IMR-90 (cell line): ENCODE measurements around the gene OR7A10. TPM values are rescaled to one million over a fixed set of nuclear protein-coding genes. Genes with fewer than 3 reads are reported as not detected.

ENCODE experiments used
- ATAC-seq: fragments of 200-7000 bp; cut with Tn5 transposase; 2 replicates; pipeline ENCODE4 v1.9.1; 2020; ENCODE audit warnings: low read depth, mild to moderate bottlenecking, moderate library complexity
- BruUV-seq: library from RNA; stranded (reverse); fragments of 400-500 nt; replicated peaks from 2 replicates; lab custom pipeline; 2021; lab: Mats Ljungman, UMichigan
- CTCF ChIA-PET: fragments of 300-600 bp; formaldehyde crosslinking; extraction: SDS; loops from one replicate; lab custom pipeline; 2021; ENCODE audit warnings: antibody characterized with exemption; lab: Yijun Ruan, JAX
- POLR2A ChIA-PET: fragments of 300-600 bp; sonication (Branson Sonifier 250); formaldehyde crosslinking; loops from one replicate; lab custom pipeline; 2022; ENCODE audit warnings: antibody characterized with exemption; ENCODE audit not compliant: unreplicated experiment; lab: Charles Lee
- DNase-seq: peaks from one replicate; pipeline ENCODE4 v3.0.0; 2013
- H2AFZ ChIP-seq: replicated peaks from 2 replicates; pipeline ENCODE3; 2013; ENCODE audit warnings: low read length, mild to moderate bottlenecking; ENCODE audit not compliant: poor library complexity
- H2AK5ac ChIP-seq: 2 replicates; pipeline ENCODE4 v1.6.1; 2013; ENCODE audit warnings: low read depth, low read length, inconsistent platforms
- H2AK9ac ChIP-seq: replicated peaks from 2 replicates; pipeline ENCODE3; 2013; ENCODE audit warnings: mild to moderate bottlenecking, low read depth, low read length, moderate library complexity; ENCODE audit not compliant: poor library complexity
- H2BK120ac ChIP-seq: 2 replicates; pipeline ENCODE4 v1.6.1; 2013; ENCODE audit warnings: low read depth, low read length, inconsistent platforms
- H2BK15ac ChIP-seq: 3 replicates; pipeline ENCODE4 v1.6.1; 2013; ENCODE audit warnings: low read depth, low read length, inconsistent platforms
- H2BK20ac ChIP-seq: 2 replicates; pipeline ENCODE4 v1.6.1; 2013; ENCODE audit warnings: low read depth, mild to moderate bottlenecking, inconsistent platforms, low read length, moderate library complexity
- H2BK5ac ChIP-seq: 2 replicates; pipeline ENCODE4 v1.6.1; 2013; ENCODE audit warnings: mild to moderate bottlenecking, low read depth, low read length, inconsistent platforms; ENCODE audit not compliant: poor library complexity, severe bottlenecking
- H3K14ac ChIP-seq: replicated peaks from 2 replicates; pipeline ENCODE4 v1.6.1; 2013; ENCODE audit warnings: low read depth, low read length, inconsistent platforms
- H3K18ac ChIP-seq: 2 replicates; pipeline ENCODE4 v1.6.1; 2013; ENCODE audit warnings: low read depth, low read length, control low read depth
- H3K23ac ChIP-seq: 2 replicates; pipeline ENCODE4 v1.6.1; 2013; ENCODE audit warnings: low read depth, low read length, inconsistent platforms
- H3K27ac ChIP-seq: 2 replicates; pipeline ENCODE4 v1.5.1; 2013; ENCODE audit warnings: mild to moderate bottlenecking, control low read depth, low read length; ENCODE audit not compliant: insufficient read depth
- H3K27me3 ChIP-seq: 2 replicates; pipeline ENCODE4 v1.6.1; 2013; ENCODE audit warnings: low read length; ENCODE audit not compliant: control insufficient read depth, insufficient read depth
- H3K36me3 ChIP-seq: 2 replicates; pipeline ENCODE4 v1.6.1; 2013; ENCODE audit warnings: low read length, mixed read lengths; ENCODE audit not compliant: control insufficient read depth, insufficient read depth
- H3K4ac ChIP-seq: 2 replicates; pipeline ENCODE4 v1.6.1; 2013; ENCODE audit warnings: low read depth, low read length, inconsistent platforms
- H3K4me1 ChIP-seq: 2 replicates; pipeline ENCODE4 v1.6.1; 2013; ENCODE audit warnings: low read length, mixed read lengths; ENCODE audit not compliant: control insufficient read depth, insufficient read depth
- H3K4me2 ChIP-seq: 2 replicates; pipeline ENCODE4 v1.6.1; 2013; ENCODE audit warnings: low read depth, mild to moderate bottlenecking, control low read depth, low read length, moderate library complexity
- H3K4me3 ChIP-seq: 2 replicates; pipeline ENCODE4 v1.5.1; 2013; ENCODE audit warnings: low read depth, mild to moderate bottlenecking, control low read depth, low read length, moderate library complexity; ENCODE audit not compliant: insufficient read depth
- H3K56ac ChIP-seq: 2 replicates; pipeline ENCODE4 v1.6.1; 2013; ENCODE audit warnings: low read length, inconsistent platforms; ENCODE audit not compliant: insufficient read depth; ENCODE audit errors: extremely low read depth
- H3K79me1 ChIP-seq, 2 experiments: 2 replicates each; pipeline ENCODE4 v1.6.1; 2013; ENCODE audit warnings: low read length in 2 of 2, inconsistent platforms in 1 of 2, low read depth in 1 of 2
- H3K9ac ChIP-seq: 2 replicates; pipeline ENCODE4 v1.6.1; 2013; ENCODE audit warnings: low read depth, low read length, control low read depth
- H3K9me1 ChIP-seq: 2 replicates; pipeline ENCODE4 v1.6.1; 2013; ENCODE audit warnings: low read length, inconsistent platforms; ENCODE audit not compliant: insufficient read depth
- H3K9me3 ChIP-seq: 2 replicates; pipeline ENCODE4 v1.6.1; 2013; ENCODE audit warnings: low read length; ENCODE audit not compliant: control insufficient read depth, insufficient read depth
- H4K20me1 ChIP-seq: 2 replicates; pipeline ENCODE4 v1.6.1; 2013; ENCODE audit warnings: low read length, inconsistent platforms; ENCODE audit not compliant: insufficient read depth
- H4K5ac ChIP-seq: 2 replicates; pipeline ENCODE4 v1.6.1; 2013; ENCODE audit warnings: mild to moderate bottlenecking, low read depth, low read length, control low read depth
- H4K8ac ChIP-seq, 2 experiments: 2 replicates each; pipeline ENCODE4 v1.6.1; 2013; ENCODE audit warnings: low read depth in 2 of 2, low read length in 2 of 2, control low read depth in 1 of 2, inconsistent platforms in 1 of 2
- H4K91ac ChIP-seq: 2 replicates; pipeline ENCODE4 v1.6.1; 2013; ENCODE audit warnings: low read depth, low read length, inconsistent platforms; ENCODE audit not compliant: insufficient read depth
- CEBPB ChIP-seq: IDR thresholded peaks from 2 replicates; pipeline ENCODE4 v1.6.1; 2012; ENCODE audit warnings: low read depth, low read length, improper control_type of control experiment
- ELK1 ChIP-seq: fragments of 150-350 bp; IDR thresholded peaks from 2 replicates; pipeline ENCODE4 v1.6.1; 2016; ENCODE audit warnings: low read depth, mild to moderate bottlenecking, low read length, moderate library complexity, borderline replicate concordance
- MAFK ChIP-seq: IDR thresholded peaks from 2 replicates; pipeline ENCODE4 v1.6.1; 2012; ENCODE audit warnings: low read depth, low read length, improper control_type of control experiment
- WGBS, 2 experiments: methylation state at CpG; one replicate each; pipeline versions ENCODE4 v1.1.5 to v1.1.7; 2013; ENCODE audit warnings: missing lambda C conversion rate in 2 of 2; ENCODE audit not compliant: insufficient read length in 1 of 2; ENCODE audit errors: extremely low coverage in 2 of 2; 5-methylcytosine and 5-hydroxymethylcytosine counted together
- dilution Hi-C: fragments of 300-500 bp; cut with HindIII; formaldehyde crosslinking; loops from one replicate; pipeline ENCODE4 v1.14.3; 2018; ENCODE audit warnings: low sequenced_read_pairs; ENCODE audit not compliant: unreplicated experiment
- in situ Hi-C: fragments of 300-500 bp; cut with MboI; formaldehyde crosslinking; loops from 3 replicates; pipeline ENCODE4 v1.14.3; 2019; ENCODE audit warnings: low sequenced_read_pairs, inconsistent platforms, mixed read lengths
- intact Hi-C: fragments of 100-400 bp; cut with micrococcal nuclease; formaldehyde crosslinking; loops from 2 replicates; pipeline ENCODE4 v1.10.0; 2022
- polyA plus RNA-seq, 3 experiments: library from polyadenylated mRNA; depleted of rRNA; stranded (reverse); fragments of >200 nt; gene quantifications; 2 replicates each; pipeline ENCODE4 v1.2.3, GENCODE V29; 2012; ENCODE audit warnings: low replicate concordance in 1 of 3
- total RNA-seq: library from RNA; depleted of rRNA; stranded (reverse); fragments of >200 nt; gene quantifications from 2 replicates; pipeline ENCODE4 v1.2.3, GENCODE V29; 2012

OR7A10 gene
- total and polyA plus RNA-seq, 2 of the 4 experiments (the other 2 are of a cell fraction) = not detected

- no peak within 1 kb of the TSS for H2BK120ac ChIP-seq
- in situ Hi-C loops = no loop called here
- dilution Hi-C loops = no loop called here
- no peak within 1 kb of the TSS for H3K23ac ChIP-seq
- no peak within 1 kb of the TSS for H2AFZ ChIP-seq
- no peak within 1 kb of the TSS for H4K5ac ChIP-seq
- H4K8ac ChIP-seq = no peak within 1 kb of the TSS
- no peak within 1 kb of the TSS for H3K4ac ChIP-seq
- no peaks in the 10 kb centered on the region for H3K27me3 ChIP-seq
- no peak within 1 kb of the TSS for H3K18ac ChIP-seq
- TF ChIP-seq MAFK (no peak), ELK1 (no peak), CEBPB (no peak)
- H3K79me1 ChIP-seq = no peaks in the 10 kb centered on the region
- no peak within 1 kb of the TSS for H3K4me3 ChIP-seq
- WGBS, 2 experiments = no CpG with 5 or more reads among the region's 1 CpG
- no peak within 1 kb of the TSS for H3K4me2 ChIP-seq
- H4K20me1 ChIP-seq = no peaks in the 10 kb centered on the region
- no peaks in the 10 kb centered on the region for H3K36me3 ChIP-seq
- no peak within 1 kb of the TSS for H2BK5ac ChIP-seq
- no peak within 1 kb of the TSS for H2BK15ac ChIP-seq
- DNase-seq (no peak), ATAC-seq (no peak)
- intact Hi-C loops = no loop called here
- H3K27ac ChIP-seq = no peak within 1 kb of the TSS
- no peak within 1 kb of the TSS for H3K56ac ChIP-seq
- H2BK20ac ChIP-seq = no peak within 1 kb of the TSS
- no peak within 1 kb of the TSS for H3K9ac ChIP-seq
- no peak within 1 kb of the TSS for H2AK9ac ChIP-seq
- no peak within 1 kb of the TSS for H2AK5ac ChIP-seq
- H3K14ac ChIP-seq = no peak within 1 kb of the TSS
- no TSS peak for BruUV-seq
- ChIA-PET CTCF (no interaction called here), POLR2A (no interaction called here)
- H3K9me3 ChIP-seq = peaks cover 4% of the 10 kb centered on the region; the same call in 1 of the 2 replicates
- H4K91ac ChIP-seq = no peak within 1 kb of the TSS
- H3K4me1 ChIP-seq = no peaks in the 10 kb centered on the region
- no peaks in the 10 kb centered on the region for H3K9me1 ChIP-seq
Measured at GRCh38 chr19:14835011-14835410, 13.7 kb downstream of the OR7A10 start, which contains the start of the genes OR7A5 and OR7C1. TSS of gene OR7A5 (minus strand) at chr19:14835185. CDS start at chr19:14828241, 6,944 bp downstream. TSS of gene OR7C1 (minus strand) at chr19:14835185. CDS start at chr19:14800136, 35,049 bp downstream.
